Neuronal stem cell (in vitro differentiated cells): Measurements from ENCODE around the gene ACTRT2.
A peak's percentile ranks its signal among the peaks of the same experiment; 100 is the strongest.

Experiments used
- DNase-seq: peaks from one replicate; pipeline ENCODE4 v3.0.0-alpha.2; 2013; ENCODE audit warnings: low spot score
- H2AFZ ChIP-seq: one replicate; pipeline ENCODE4 v1.6.1; 2013; ENCODE audit warnings: mild to moderate bottlenecking, low read length, inconsistent platforms
- H2AK5ac ChIP-seq: 2 replicates; pipeline ENCODE4 v1.6.1; 2013; ENCODE audit warnings: low read depth, mild to moderate bottlenecking, inconsistent platforms, low read length, moderate library complexity, mixed read lengths
- H2BK120ac ChIP-seq: 2 replicates; pipeline ENCODE4 v1.6.1; 2013; ENCODE audit warnings: low read depth, mild to moderate bottlenecking, inconsistent platforms, low read length, moderate library complexity, mixed read lengths
- H2BK12ac ChIP-seq: one replicate; pipeline ENCODE4 v1.6.1; 2013; ENCODE audit warnings: low read length, inconsistent platforms
- H2BK15ac ChIP-seq: 2 replicates; pipeline ENCODE4 v1.6.1; 2013; ENCODE audit warnings: mild to moderate bottlenecking, low read length, inconsistent platforms, mixed read lengths
- H2BK5ac ChIP-seq: one replicate; pipeline ENCODE4 v1.6.1; 2013; ENCODE audit warnings: inconsistent platforms, mild to moderate bottlenecking, low read length, moderate library complexity
- H3K14ac ChIP-seq: one replicate; pipeline ENCODE4 v1.6.1; 2013; ENCODE audit warnings: low read length, inconsistent platforms
- H3K18ac ChIP-seq: 2 replicates; pipeline ENCODE4 v1.6.1; 2013; ENCODE audit warnings: low read length, inconsistent platforms
- H3K23ac ChIP-seq: 2 replicates; pipeline ENCODE4 v1.6.1; 2013; ENCODE audit warnings: low read depth, mild to moderate bottlenecking, mixed read lengths, low read length, inconsistent platforms; ENCODE audit not compliant: poor library complexity
- H3K27ac ChIP-seq: replicated peaks from 3 replicates; pipeline ENCODE4 v1.5.1; 2013; ENCODE audit warnings: low read length, inconsistent platforms
- H3K27me3 ChIP-seq, 3 experiments: 2 replicates each; pipeline ENCODE4 v1.6.1; 2013; ENCODE audit warnings: low read length in 3 of 3, mild to moderate bottlenecking in 2 of 3, inconsistent platforms in 1 of 3, low read depth in 1 of 3, mixed read lengths in 1 of 3, moderate library complexity in 1 of 3; ENCODE audit not compliant: control insufficient read depth in 3 of 3, insufficient read depth in 3 of 3
- H3K36me3 ChIP-seq, 2 donors: replicated peaks in 1 of 2; 2 replicates each; pipeline ENCODE4 v1.6.1; 2013; ENCODE audit warnings: low read length in 2 of 2; ENCODE audit not compliant: control insufficient read depth in 2 of 2, insufficient read depth in 2 of 2
- H3K4ac ChIP-seq: 2 replicates; pipeline ENCODE4 v1.6.1; 2013; ENCODE audit warnings: inconsistent platforms, mild to moderate bottlenecking, low read length, moderate library complexity
- H3K4me1 ChIP-seq, 2 donors: 1 replicate in 1 of 2; 2 replicates in 1 of 2; pipeline ENCODE4 v1.6.1; 2013; ENCODE audit warnings: low read length in 2 of 2, low read depth in 1 of 2; ENCODE audit not compliant: control insufficient read depth in 2 of 2, insufficient read depth in 1 of 2
- H3K4me2 ChIP-seq: one replicate; pipeline ENCODE4 v1.6.1; 2013; ENCODE audit warnings: mild to moderate bottlenecking, low read length, inconsistent platforms; ENCODE audit not compliant: insufficient read depth, poor library complexity, severe bottlenecking
- H3K4me3 ChIP-seq, 2 donors: 2 replicates each; pipeline ENCODE4 v1.5.1; 2013; ENCODE audit warnings: low read length in 2 of 2, mild to moderate bottlenecking in 2 of 2, inconsistent platforms in 1 of 2, moderate library complexity in 1 of 2
- H3K79me1 ChIP-seq: one replicate; pipeline ENCODE4 v1.6.1; 2013; ENCODE audit warnings: low read depth, mild to moderate bottlenecking, inconsistent platforms, low read length, moderate library complexity
- H3K9ac ChIP-seq: one replicate; pipeline ENCODE4 v1.6.1; 2013; ENCODE audit warnings: mild to moderate bottlenecking, low read depth, low read length, inconsistent platforms; ENCODE audit not compliant: poor library complexity
- H3K9me3 ChIP-seq, 2 donors: replicated peaks in 1 of 2; 2 replicates each; pipeline versions ENCODE3 to v1.6.1; 2013; ENCODE audit warnings: low read length in 2 of 2, mild to moderate bottlenecking in 2 of 2, inconsistent platforms in 1 of 2, low read depth in 1 of 2, mixed read lengths in 1 of 2, moderate library complexity in 1 of 2; ENCODE audit not compliant: control insufficient read depth in 2 of 2, insufficient read depth in 1 of 2
- H4K8ac ChIP-seq: one replicate; pipeline ENCODE4 v1.6.1; 2013; ENCODE audit warnings: low read depth, mild to moderate bottlenecking, inconsistent platforms, low read length, moderate library complexity
- H4K91ac ChIP-seq: one replicate; pipeline ENCODE4 v1.6.1; 2013; ENCODE audit warnings: low read length, low read depth, mild to moderate bottlenecking, inconsistent platforms; ENCODE audit not compliant: poor library complexity
- WGBS, 2 donors: extraction: QIAGEN DNeasy Blood & Tissue Kit; methylation state at CpG; one replicate each; pipeline ENCODE4 v1.1.7; 2013; ENCODE audit warnings: missing lambda C conversion rate in 2 of 2, mixed read lengths in 1 of 2; ENCODE audit not compliant: insufficient read length in 2 of 2, insufficient replicate concordance in 1 of 2; ENCODE audit errors: extremely low coverage in 2 of 2; 5-methylcytosine and 5-hydroxymethylcytosine counted together

Gene ACTRT2

DNA sequence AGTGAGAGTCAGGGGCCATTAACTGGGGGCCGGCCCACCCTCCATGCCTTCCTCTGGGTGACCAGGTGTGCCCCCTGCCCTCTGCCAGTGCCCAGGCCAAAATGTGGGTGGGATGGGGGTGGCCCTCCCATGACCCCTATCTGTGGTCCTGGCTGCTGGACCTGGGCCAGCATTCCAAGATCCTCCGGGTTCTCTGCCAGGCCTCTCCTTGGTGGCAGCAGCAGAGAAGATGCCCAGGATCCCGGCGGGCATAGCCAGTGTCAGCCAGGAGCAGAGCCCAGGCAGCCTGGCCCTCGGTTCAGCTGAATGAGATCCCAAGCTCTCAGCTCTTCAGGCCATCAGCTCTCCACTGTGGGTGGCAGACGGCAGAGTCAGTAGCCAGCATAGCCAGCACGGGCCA is 31.3 kb upstream of the ACTRT2 start:
- H3K27ac ChIP-seq: no peak overlapping the region
- no peak for DNase-seq
- no peak overlapping the region for H2AFZ ChIP-seq
- H3K79me1 ChIP-seq: no peaks in the 10 kb centered on the region
- no peak overlapping the region for H2BK15ac ChIP-seq
- peaks cover 0 to 7% (median 0%) of the 10 kb centered on the region in 3 experiments for H3K27me3 ChIP-seq
- H3K36me3 ChIP-seq: no peaks in the 10 kb centered on the region
- H2AK5ac ChIP-seq: peak overlapping the region; percentile 21
- H3K9ac ChIP-seq: no peak overlapping the region
- WGBS, 2 donors: no CpG with 5 or more reads among the region's 7 CpGs
- H4K8ac ChIP-seq: no peak overlapping the region
- no peak overlapping the region for H3K4ac ChIP-seq
- no peak overlapping the region for H3K14ac ChIP-seq
- H3K18ac ChIP-seq: peak overlapping the region; percentile 55
- H2BK12ac ChIP-seq: peak overlapping the region; percentile 12
- no peak overlapping the region for H3K4me3 ChIP-seq
- H2BK5ac ChIP-seq: no peak overlapping the region
- H3K23ac ChIP-seq: no peak overlapping the region
- H3K9me3 ChIP-seq: peaks cover 0 to 9% of the 10 kb centered on the region in 2 donors
- no peak overlapping the region for H3K4me2 ChIP-seq
- H2BK120ac ChIP-seq: no peak overlapping the region
- H4K91ac ChIP-seq: no peak overlapping the region
- peaks cover 0 to 3% of the 10 kb centered on the region in 2 donors for H3K4me1 ChIP-seq

DNA sequence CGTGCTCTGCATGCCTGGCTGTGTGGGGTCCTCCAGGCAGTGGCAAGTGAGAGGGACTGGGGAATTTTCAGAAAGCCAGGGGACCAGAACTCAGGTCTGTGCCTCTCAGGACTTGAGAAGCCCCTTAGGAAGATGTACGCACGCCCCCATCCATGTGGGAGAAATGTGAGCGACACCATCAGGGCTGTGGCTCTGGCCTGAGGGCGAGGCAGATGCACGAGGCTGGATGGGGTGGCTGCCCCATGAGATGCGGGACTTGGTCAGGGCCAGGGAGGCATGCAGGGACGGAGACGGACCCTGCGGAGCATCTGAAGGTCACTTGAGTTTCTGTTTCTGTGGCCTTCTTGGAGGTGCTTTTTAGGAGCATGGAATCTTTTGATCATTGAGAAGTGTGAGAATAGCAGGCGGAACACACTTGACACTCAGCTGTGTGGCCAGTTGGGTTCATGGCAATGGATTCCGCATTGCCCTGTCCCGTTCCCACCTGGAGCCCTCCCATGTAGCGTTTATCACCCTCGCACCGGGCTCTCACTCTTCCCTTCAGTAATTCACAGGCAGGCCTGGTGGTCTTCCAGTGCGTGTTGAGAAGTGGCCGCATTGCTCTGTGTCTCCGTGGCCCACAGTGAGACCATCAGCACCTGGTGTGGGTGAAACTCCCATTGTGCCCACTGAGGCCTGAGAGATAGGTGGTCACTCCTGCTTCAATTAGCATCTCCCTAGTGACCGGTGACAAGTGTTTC is 30.7 kb upstream of the ACTRT2 start:
- Histone ChIP-seq H2BK5ac (no peak overlapping the region), H3K14ac (no peak overlapping the region), H3K4ac (no peak overlapping the region), H3K4me1 (peaks cover 0 to 1% of the 10 kb centered on the region in 2 donors), H2BK12ac (peak overlapping the region; percentile 12), H3K4me3 (no peak overlapping the region), H3K23ac (no peak overlapping the region), H3K9me3 (peaks cover 0 to 9% of the 10 kb centered on the region in 2 donors), H3K4me2 (no peak overlapping the region), H2AFZ (no peak overlapping the region), H3K9ac (peak overlapping the region; percentile 38), H3K27ac (no peak overlapping the region), H2BK120ac (no peak overlapping the region), H3K27me3 (peaks cover 0 to 7% (median 0%) of the 10 kb centered on the region in 3 experiments), H2BK15ac (no peak overlapping the region), H3K36me3 (no peaks in the 10 kb centered on the region), H3K79me1 (no peaks in the 10 kb centered on the region), H2AK5ac (peak overlapping the region; percentile 21), H4K8ac (no peak overlapping the region), H3K18ac (peak overlapping the region; percentile 55), H4K91ac (no peak overlapping the region)
- WGBS, 2 donors: no CpG with 5 or more reads among the region's 20 CpGs
- DNase-seq: no peak

DNA sequence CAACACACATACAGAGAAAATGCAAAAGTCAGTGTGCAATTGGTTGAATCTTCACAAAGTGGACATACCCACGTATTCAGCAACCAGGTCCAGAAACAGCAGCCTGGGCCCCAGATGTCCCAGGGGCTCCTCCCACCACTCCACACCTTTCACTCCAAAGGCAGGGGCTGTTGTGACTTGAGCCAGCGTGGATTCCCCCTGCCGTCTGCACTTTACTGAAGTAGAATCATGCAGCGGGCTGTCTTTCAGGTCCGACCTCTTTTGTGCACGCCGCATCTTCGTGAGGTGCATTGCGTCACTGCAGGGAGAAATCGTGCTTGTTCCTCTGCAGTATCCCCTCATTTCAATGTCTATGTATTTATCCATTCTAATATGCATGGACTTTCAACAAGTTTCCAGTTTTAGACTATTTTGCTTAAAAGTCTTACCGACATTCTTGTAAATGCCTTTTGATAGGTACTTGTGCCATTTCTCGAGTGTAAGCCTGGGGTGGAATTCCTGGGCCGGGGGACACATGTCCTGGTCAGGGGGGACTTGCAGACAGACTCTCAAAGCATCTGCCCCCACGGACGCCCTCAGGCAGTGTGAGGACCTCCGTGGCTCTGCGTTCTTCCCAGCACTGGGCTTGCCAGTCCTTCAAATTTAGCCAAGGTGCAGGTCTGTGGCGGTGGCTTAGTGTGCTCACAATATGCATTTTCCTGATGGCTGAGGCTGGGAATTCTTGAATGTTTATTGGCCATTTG is 29.3 kb upstream of the ACTRT2 start:
- no peaks in the 10 kb centered on the region for H3K36me3 ChIP-seq
- H2BK15ac ChIP-seq: no peak overlapping the region
- no peak overlapping the region for H3K4ac ChIP-seq
- no peak overlapping the region for H3K27ac ChIP-seq
- peaks cover 0 to 9% of the 10 kb centered on the region in 2 donors for H3K9me3 ChIP-seq
- no peak overlapping the region for H4K8ac ChIP-seq
- H2BK12ac ChIP-seq: no peak overlapping the region
- no peak overlapping the region for H3K18ac ChIP-seq
- H3K14ac ChIP-seq: no peak overlapping the region
- no peak overlapping the region for H2AFZ ChIP-seq
- no peak overlapping the region for H3K4me2 ChIP-seq
- DNase-seq: no peak
- no peak overlapping the region for H2BK120ac ChIP-seq
- no peak overlapping the region for H2AK5ac ChIP-seq
- no peak overlapping the region for H4K91ac ChIP-seq
- H3K4me3 ChIP-seq: peak overlapping the region in 1 of 2 donors; percentile 48
- no peak overlapping the region for H3K9ac ChIP-seq
- H3K23ac ChIP-seq: no peak overlapping the region
- peaks cover 0 to 7% (median 0%) of the 10 kb centered on the region in 3 experiments for H3K27me3 ChIP-seq
- H2BK5ac ChIP-seq: no peak overlapping the region
- no peaks in the 10 kb centered on the region for H3K79me1 ChIP-seq
- no CpG with 5 or more reads among the region's 18 CpGs for WGBS, 2 donors
- peaks cover 0 to 1% of the 10 kb centered on the region in 2 donors for H3K4me1 ChIP-seq

DNA sequence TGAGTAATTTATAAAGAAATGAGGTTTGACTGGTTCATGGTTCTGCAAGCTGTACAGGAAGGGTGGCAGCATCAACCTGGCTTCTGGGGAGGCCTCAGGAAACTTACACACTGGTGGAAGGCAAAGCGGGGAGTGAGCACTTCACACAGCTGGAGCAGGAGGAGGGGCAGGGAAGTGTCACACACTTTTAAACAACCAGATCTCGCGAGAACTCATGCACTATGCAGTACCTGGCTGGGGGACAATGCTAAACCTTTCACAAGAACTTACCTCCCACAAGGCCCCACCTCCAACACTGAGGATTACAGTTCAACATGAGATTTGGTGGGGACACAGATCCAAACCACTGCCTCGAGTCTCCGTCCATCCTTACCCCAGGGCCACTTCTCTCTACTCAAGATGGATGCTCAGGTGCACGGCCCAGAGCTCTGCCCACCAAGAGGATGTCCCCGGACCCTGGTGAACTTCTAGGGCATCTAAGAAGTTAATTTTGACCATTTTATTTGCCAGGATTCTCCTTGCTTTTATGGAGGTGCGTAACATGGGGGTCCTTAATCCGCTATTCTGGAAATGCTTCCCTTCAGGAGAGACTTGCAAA is 22.7 kb upstream of the ACTRT2 start:
- no peak overlapping the region for H2BK5ac ChIP-seq
- H3K9me3 ChIP-seq: peaks cover 0 to 8% of the 10 kb centered on the region in 2 donors
- H3K4me2 ChIP-seq: no peak overlapping the region
- H2BK12ac ChIP-seq: no peak overlapping the region
- no peak overlapping the region for H3K23ac ChIP-seq
- no peak overlapping the region for H3K18ac ChIP-seq
- H2BK15ac ChIP-seq: no peak overlapping the region
- H3K9ac ChIP-seq: no peak overlapping the region
- H3K4me1 ChIP-seq: no peaks in the 10 kb centered on the region
- H3K27ac ChIP-seq: no peak overlapping the region
- H3K79me1 ChIP-seq: peaks cover 1% of the 10 kb centered on the region
- H3K4me3 ChIP-seq: no peak overlapping the region
- peaks cover 0 to 42% (median 0%) of the 10 kb centered on the region in 3 experiments for H3K27me3 ChIP-seq
- no peak overlapping the region for H2BK120ac ChIP-seq
- WGBS, 2 donors: no CpG with 5 or more reads among the region's 9 CpGs
- no peaks in the 10 kb centered on the region for H3K36me3 ChIP-seq
- no peak overlapping the region for H2AK5ac ChIP-seq
- no peak overlapping the region for H4K91ac ChIP-seq
- no peak overlapping the region for H2AFZ ChIP-seq
- H3K14ac ChIP-seq: no peak overlapping the region
- DNase-seq: no peak
- H3K4ac ChIP-seq: no peak overlapping the region
- H4K8ac ChIP-seq: no peak overlapping the region
